Limb (tissue), 2 donors: ENCODE measurements around the gene MRPL20.
"Not testable (repeated sequence)": the region's sequence is repeated elsewhere in the genome, so short reads cannot be mapped to it uniquely, and the experiment has no call there.

Experiments used
- DNase-seq, 2 donors: peaks; one replicate each; pipeline ENCODE4 v3.0.0-alpha.2; 2016; ENCODE audit errors: extremely low spot score in 2 of 2

The MRPL20 gene

GRCh38 chr1:1406821-1407635 is at the start of gene MRPL20:
MRPL20 (minus strand) TSS chr1:1407293; CDS start chr1:1407217, 76 bp downstream.
- DNase-seq: peak; percentile 92 to 95

- DNase-seq: not testable (repeated sequence)
Measured at GRCh38 chr1:1456683-1457255, 49.7 kb upstream of the MRPL20 start.

GRCh38 chr1:1455934-1456333 is 48.8 kb upstream of the MRPL20 start:
- not testable (repeated sequence) for DNase-seq

GRCh38 chr1:1455366-1455884 is 48.3 kb upstream of the MRPL20 start:
- DNase-seq: no peak

GRCh38 chr1:1454286-1455056 is 47.4 kb upstream of the MRPL20 start:
- not testable (repeated sequence) for DNase-seq

- DNase-seq: no peak
Measured at GRCh38 chr1:1452882-1453281, 45.8 kb upstream of the MRPL20 start.

- not testable (repeated sequence) for DNase-seq
Measured at GRCh38 chr1:1452365-1452739, 45.3 kb upstream of the MRPL20 start.

- DNase-seq: no peak
Measured at GRCh38 chr1:1451696-1452364, 44.7 kb upstream of the MRPL20 start.

GRCh38 chr1:1450616-1451015 is 43.5 kb upstream of the MRPL20 start:
- DNase-seq: not testable (repeated sequence)

- no peak for DNase-seq
Measured at GRCh38 chr1:1449099-1449739, 42.1 kb upstream of the MRPL20 start, which contains the start of gene ATAD3C. ATAD3C (plus strand) TSS chr1:1449689; CDS start chr1:1450684, 995 bp downstream.

- not testable (repeated sequence) for DNase-seq
Measured at GRCh38 chr1:1446631-1447030, 39.5 kb upstream of the MRPL20 start.

- DNase-seq: no peak
Measured at GRCh38 chr1:1442069-1442770, 35.1 kb upstream of the MRPL20 start.

- no peak for DNase-seq
Measured at GRCh38 chr1:1441002-1441888, 34.2 kb upstream of the MRPL20 start.

GRCh38 chr1:1440262-1441001 is 33.3 kb upstream of the MRPL20 start:
- no peak for DNase-seq

- DNase-seq: no peak
Measured at GRCh38 chr1:1439546-1440261, 32.6 kb upstream of the MRPL20 start.

- DNase-seq: no peak
Measured at GRCh38 chr1:1438531-1439381, 31.7 kb upstream of the MRPL20 start.

GRCh38 chr1:1437904-1438376 is 30.8 kb upstream of the MRPL20 start:
- no peak for DNase-seq
